Thyroid gland (tissue), 4 donors: Measurements from ENCODE around the gene EPYC.

Source experiments
- CTCF ChIP-seq, 6 experiments: fragments of 200-600 bp in 3 of 6; fragments of 450-650 bp in 3 of 6; sonication (generic) in 3 of 6; IDR thresholded peaks; one replicate each; pipeline ENCODE4 v1.5.1; 2016 to 2019; ENCODE audit warnings: antibody characterized with exemption in 6 of 6, mild to moderate bottlenecking in 2 of 6, inconsistent platforms in 1 of 6, moderate library complexity in 1 of 6
- POLR2A ChIP-seq, 2 donors: fragments of 450-650 bp; IDR thresholded peaks; one replicate each; pipeline ENCODE4 v1.6.1; 2017; ENCODE audit warnings: antibody characterized with exemption in 2 of 2, mild to moderate bottlenecking in 2 of 2, moderate library complexity in 1 of 2

- no peak for TF ChIP-seq CTCF (IDR thresholded peaks at IDR 0.05)
- no peak for TF ChIP-seq POLR2A (IDR thresholded peaks at IDR 0.05)
Observed at GRCh38 chr12:91017511-91018263, 12.9 kb upstream of the EPYC start.
